ENCODE data around the gene CAMTA1.

GRCh38 chr1:7744882-7745281 is 959.6 kb downstream of the CAMTA1 start:
- TF ChIP-seq CTCF (IDR thresholded peaks at IDR 0.05; ENCODE audit: borderline replicate concordance, extremely low read depth, low read length, poor library complexity, severe bottlenecking) (no peak), EZH2 (IDR thresholded peaks at IDR 0.05; ENCODE audit: borderline replicate concordance, low read depth, low read length, severe bottlenecking) (no peak)

Measured in DND-41 (cell line).